HCT116 (cell line): ENCODE results near the gene CNTNAP2. TPM values are rescaled to one million over a fixed set of nuclear protein-coding genes. Genes with fewer than 3 reads are reported as not detected.
"Not testable (repeated sequence)": the region's sequence is repeated elsewhere in the genome, so short reads cannot be mapped to it uniquely, and the experiment has no call there.

Experiments
- ATAC-seq: fragments of 200-7000 bp; cut with Tn5 transposase; 2 replicates; pipeline ENCODE4 v1.9.1; 2020; ENCODE audit warnings: mild to moderate bottlenecking, moderate library complexity
- BruUV-seq: library from RNA; stranded (reverse); fragments of 400-500 nt; replicated peaks from 2 replicates; lab custom pipeline; 2021; lab: Mats Ljungman, UMichigan
- CTCF ChIA-PET: fragments of 300-600 bp; sonication (Branson Sonifier 250); formaldehyde crosslinking; loops from one replicate; lab custom pipeline; 2021; ENCODE audit warnings: antibody characterized with exemption; lab: Charles Lee
- POLR2A ChIA-PET: fragments of 300-600, 350-600 bp; sonication (Branson Sonifier 250); formaldehyde crosslinking; loops from one replicate; lab custom pipeline; 2021; ENCODE audit warnings: antibody characterized with exemption; lab: Charles Lee
- RAD21 ChIA-PET, 2 experiments: fragments of 300-600 bp; sonication (Branson Sonifier 250); formaldehyde crosslinking; loops; one replicate each; lab custom pipeline; 2023; ENCODE audit warnings: low total read pairs in 2 of 2; ENCODE audit not compliant: uncharacterized antibody in 2 of 2, unreplicated experiment in 2 of 2, low non-redundant PET in 1 of 2; lab: Charles Lee
- DNase-seq: peaks from one replicate; pipeline ENCODE4 v3.0.0-alpha.2; 2010; ENCODE audit warnings: low read depth, low spot score
- H2AFZ ChIP-seq: fragments of 200-600 bp; shearing (Covaris generic), sonication (generic); 2 replicates; pipeline ENCODE4 v1.6.1; 2017; ENCODE audit warnings: low read depth, mixed run types, mixed read lengths, antibody characterized with exemption, low read length; ENCODE audit not compliant: poor library complexity, severe bottlenecking
- H3K27ac ChIP-seq: 2 replicates; pipeline ENCODE4 v1.5.1; 2012; ENCODE audit warnings: low read depth, low read length
- H3K27me3 ChIP-seq: fragments of 200-600 bp; sonication (generic); 2 replicates; pipeline ENCODE4 v1.6.1; 2016; ENCODE audit warnings: mixed run types, low read length, mixed read lengths; ENCODE audit not compliant: insufficient read depth
- H3K36me3 ChIP-seq, 2 experiments: fragments of 200-500 bp in 1 of 2; fragments of 200-600 bp in 1 of 2; sonication (Bioruptor generic) in 1 of 2; sonication (generic) in 1 of 2; 2 replicates each; pipeline versions ENCODE4 v1.5.1 to v1.6.1; 2014 to 2016; ENCODE audit warnings: low read length in 2 of 2, inconsistent platforms in 1 of 2, mixed read lengths in 1 of 2, mixed run types in 1 of 2; ENCODE audit not compliant: insufficient read depth in 2 of 2, control insufficient read depth in 1 of 2
- H3K4me1 ChIP-seq, 2 experiments: fragments of 200-600 bp in 1 of 2; sonication (generic) in 1 of 2; 2 replicates each; pipeline versions ENCODE4 v1.5.1 to v1.6.1; 2012 to 2017; ENCODE audit warnings: low read length in 2 of 2, inconsistent platforms in 1 of 2, mild to moderate bottlenecking in 1 of 2, mixed read lengths in 1 of 2, mixed run types in 1 of 2, moderate library complexity in 1 of 2; ENCODE audit not compliant: insufficient read depth in 2 of 2, control insufficient read depth in 1 of 2
- H3K4me2 ChIP-seq: fragments of 200-600 bp; sonication (generic); 2 replicates; pipeline ENCODE4 v1.6.1; 2017; ENCODE audit warnings: mixed run types, low read length, mixed read lengths
- H3K4me3 ChIP-seq, 2 experiments: fragments of 200-600 bp in 1 of 2; sonication (generic) in 1 of 2; replicated peaks in 1 of 2; 2 replicates each; pipeline ENCODE4 v1.5.1; 2011 to 2016; ENCODE audit warnings: low read length in 2 of 2, control low read depth in 1 of 2, low read depth in 1 of 2, mild to moderate bottlenecking in 1 of 2, mixed read lengths in 1 of 2, mixed run types in 1 of 2
- H3K79me2 ChIP-seq: fragments of 200-600 bp; sonication (generic); 2 replicates; pipeline ENCODE4 v1.6.1; 2017; ENCODE audit warnings: mild to moderate bottlenecking, mixed run types, low read length, moderate library complexity, mixed read lengths; ENCODE audit not compliant: insufficient read depth
- H3K9ac ChIP-seq: fragments of 200-600 bp; sonication (generic); 2 replicates; pipeline ENCODE4 v1.6.1; 2016; ENCODE audit warnings: low read length, mixed read lengths
- H3K9me2 ChIP-seq: fragments of 200-600 bp; sonication (generic), shearing (Covaris generic); 2 replicates; pipeline ENCODE4 v1.6.1; 2017; ENCODE audit warnings: mixed run types, mild to moderate bottlenecking, moderate library complexity; ENCODE audit not compliant: insufficient read depth
- H3K9me3 ChIP-seq, 2 experiments: fragments of 200-500 bp in 1 of 2; fragments of 200-600 bp in 1 of 2; sonication (Bioruptor generic) in 1 of 2; sonication (generic) in 1 of 2; 2 replicates each; pipeline ENCODE4 v1.6.1; 2014 to 2017; ENCODE audit warnings: low read length in 2 of 2, mixed read lengths in 2 of 2, inconsistent platforms in 1 of 2, low read depth in 1 of 2, mild to moderate bottlenecking in 1 of 2, mixed run types in 1 of 2, moderate library complexity in 1 of 2; ENCODE audit not compliant: control insufficient read depth in 1 of 2, insufficient read depth in 1 of 2
- H4K20me1 ChIP-seq: fragments of 200-600 bp; sonication (generic), shearing (Covaris generic); 2 replicates; pipeline ENCODE4 v1.6.1; 2017; ENCODE audit warnings: mixed run types, mild to moderate bottlenecking, moderate library complexity; ENCODE audit not compliant: insufficient read depth
- POLR2A ChIP-seq: IDR thresholded peaks from 2 replicates; pipeline ENCODE4 v1.7.0; 2011; ENCODE audit warnings: borderline replicate concordance; ENCODE audit not compliant: insufficient read depth, insufficient read length; ENCODE audit errors: extremely low read depth
- ZFX ChIP-seq: fragments of 450-650 bp; IDR thresholded peaks from 2 replicates; pipeline ENCODE4 v1.6.1; 2017
- intact Hi-C: fragments of 100-400 bp; cut with micrococcal nuclease; formaldehyde crosslinking; loops from 2 replicates; pipeline ENCODE4 v1.10.0; 2022
- total RNA-seq: library from RNA; stranded (reverse); gene quantifications from one replicate; pipeline ENCODE4 v1.2.1, GENCODE V29; 2021; ENCODE audit not compliant: unreplicated experiment
- TF ChIP-seq, protein P1 (sequence below), 3 experiments: fragments of 200-600 bp in 1 of 3; sonication (generic) in 1 of 3; IDR thresholded peaks in 2 of 3; conservative IDR thresholded peaks in 1 of 3; 2 replicates each; pipeline ENCODE4 v1.5.1; 2012 to 2017; ENCODE audit warnings: low read depth in 2 of 3, low read length in 2 of 3, antibody characterized with exemption in 1 of 3, borderline replicate concordance in 1 of 3, control low read depth in 1 of 3, mild to moderate bottlenecking in 1 of 3, mixed read lengths in 1 of 3, mixed run types in 1 of 3, moderate library complexity in 1 of 3; ENCODE audit not compliant: insufficient read depth in 1 of 3

The CNTNAP2 gene
- total RNA-seq, 1 experiment from 2014 or later: 0.37 TPM

DNA sequence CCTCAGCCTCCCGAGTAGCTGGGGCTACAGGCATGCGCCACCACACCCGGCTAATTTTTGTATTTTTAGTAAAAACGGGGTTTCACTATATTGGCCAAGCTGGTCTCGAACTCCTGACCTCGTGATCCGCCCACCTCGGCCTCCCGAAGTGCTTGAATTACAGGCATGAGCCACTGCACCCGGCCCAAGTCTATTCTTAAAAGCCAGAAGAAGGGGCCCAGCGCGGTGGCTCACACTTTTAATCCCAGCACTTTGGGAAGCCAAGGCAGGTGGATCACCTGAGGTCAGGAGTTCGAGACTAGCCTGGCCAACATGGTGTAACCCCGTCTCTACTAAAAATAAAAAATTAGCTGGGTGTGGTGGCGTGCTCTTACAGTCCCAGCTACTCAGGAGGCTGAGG lies 2348.8 kb downstream of the CNTNAP2 start:
- POLR2A ChIA-PET, H3K9ac ChIP-seq, H3K36me3 ChIP-seq, H4K20me1 ChIP-seq, H3K4me2 ChIP-seq, intact Hi-C loops, H3K9me3 ChIP-seq, H3K27ac ChIP-seq, H3K27me3 ChIP-seq, BruUV-seq, DNase-seq, H3K4me3 ChIP-seq, ATAC-seq, H2AFZ ChIP-seq, RAD21 ChIA-PET, H3K9me2 ChIP-seq, H3K79me2 ChIP-seq, H3K4me1 ChIP-seq: not testable (repeated sequence)
- CTCF ChIA-PET: interaction anchor here (0.7 kb wide), 1 partner anchor 682 kb away, joined by 3 read pairs; the partner anchor contains the start of gene ZNF398

DNA sequence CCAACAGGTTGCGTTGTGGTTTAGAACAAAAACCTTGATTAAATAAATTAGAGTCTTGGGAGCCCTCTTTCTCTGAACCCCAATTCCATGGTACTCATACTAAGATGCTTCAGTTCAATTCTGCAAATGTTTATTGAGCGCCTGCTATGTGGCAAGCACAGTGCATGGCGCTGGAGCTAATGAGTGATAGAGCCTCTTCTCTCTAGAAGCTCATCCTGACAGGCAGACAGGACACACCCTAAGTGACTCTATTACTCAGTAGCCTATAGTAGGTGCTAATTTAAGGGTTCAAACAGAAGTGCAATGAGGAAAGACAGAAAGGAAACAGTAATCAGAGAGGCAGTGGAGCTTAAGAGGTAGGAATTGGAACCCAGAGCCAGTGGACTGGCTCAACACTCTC lies 2349.5 kb downstream of the CNTNAP2 start:
- no peak for ATAC-seq
- intact Hi-C loops: no loop called here

DNA sequence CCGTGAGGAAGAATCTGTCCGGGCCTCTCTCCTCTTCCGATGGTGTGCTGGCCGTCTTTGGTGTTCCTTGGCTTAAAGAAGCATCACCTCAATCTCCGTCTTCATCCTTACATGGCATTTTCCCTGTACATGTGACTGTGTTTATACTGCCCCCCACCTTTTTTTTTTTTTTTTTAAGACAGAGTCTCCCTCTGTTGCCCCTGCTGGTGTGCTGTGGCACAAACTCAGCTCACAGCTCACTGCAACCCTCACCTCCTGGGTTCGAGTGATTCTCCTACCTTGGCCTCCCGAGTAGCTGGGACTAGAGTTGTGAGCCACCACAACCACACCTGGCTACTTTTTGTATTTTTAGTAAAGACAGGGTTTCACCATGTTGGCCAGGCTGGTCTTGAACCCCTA lies 2352.1 kb downstream of the CNTNAP2 start:
- ATAC-seq: peak; percentile 61
- H3K36me3 ChIP-seq: no peaks in the 10 kb centered on the region
- no peaks in the 10 kb centered on the region for H3K27me3 ChIP-seq

More for the DNA sequence above, 2349.5 kb downstream of the CNTNAP2 start:
- ChIA-PET POLR2A (no interaction called here), CTCF (no interaction called here)
- no peaks in the 10 kb centered on the region for H4K20me1 ChIP-seq
- H2AFZ ChIP-seq: no peak overlapping the region
- H3K27me3 ChIP-seq: no peaks in the 10 kb centered on the region
- H3K9me3 ChIP-seq: no peaks in the 10 kb centered on the region
- no TSS peak for BruUV-seq
- no peak overlapping the region for H3K4me2 ChIP-seq
- no peak overlapping the region for H3K4me3 ChIP-seq
- H3K9me2 ChIP-seq: no peaks in the 10 kb centered on the region
- H3K9ac ChIP-seq: no peak overlapping the region
- no peak for DNase-seq
- no peak for TF ChIP-seq POLR2A
- TF ChIP-seq, all 23 proteins: peak for 0
- Histone ChIP-seq H3K36me3 (no peaks in the 10 kb centered on the region), H3K4me1 (no peaks in the 10 kb centered on the region), H3K79me2 (no peaks in the 10 kb centered on the region), H3K27ac (no peak overlapping the region)
- RAD21 ChIA-PET: no interaction called here

More for the DNA sequence above, 2352.1 kb downstream of the CNTNAP2 start:
- Histone ChIP-seq H3K27ac (no peak overlapping the region), H3K4me2 (no peak overlapping the region), H3K9me3 (no peaks in the 10 kb centered on the region), H3K4me3 (no peak overlapping the region), H2AFZ (no peak overlapping the region), H3K4me1 (peaks cover 0 to 5% of the 10 kb centered on the region in 2 experiments; a peak in 1 of 4 replicates), H3K79me2 (no peaks in the 10 kb centered on the region), H4K20me1 (no peaks in the 10 kb centered on the region), H3K9ac (no peak overlapping the region), H3K9me2 (no peaks in the 10 kb centered on the region)
- intact Hi-C loops: no loop called here
- RAD21 ChIA-PET: no interaction called here
- POLR2A ChIA-PET: no interaction called here
- CTCF ChIA-PET: no interaction called here
- TF ChIP-seq ZFX: no peak
- TF ChIP-seq, protein P1, sequence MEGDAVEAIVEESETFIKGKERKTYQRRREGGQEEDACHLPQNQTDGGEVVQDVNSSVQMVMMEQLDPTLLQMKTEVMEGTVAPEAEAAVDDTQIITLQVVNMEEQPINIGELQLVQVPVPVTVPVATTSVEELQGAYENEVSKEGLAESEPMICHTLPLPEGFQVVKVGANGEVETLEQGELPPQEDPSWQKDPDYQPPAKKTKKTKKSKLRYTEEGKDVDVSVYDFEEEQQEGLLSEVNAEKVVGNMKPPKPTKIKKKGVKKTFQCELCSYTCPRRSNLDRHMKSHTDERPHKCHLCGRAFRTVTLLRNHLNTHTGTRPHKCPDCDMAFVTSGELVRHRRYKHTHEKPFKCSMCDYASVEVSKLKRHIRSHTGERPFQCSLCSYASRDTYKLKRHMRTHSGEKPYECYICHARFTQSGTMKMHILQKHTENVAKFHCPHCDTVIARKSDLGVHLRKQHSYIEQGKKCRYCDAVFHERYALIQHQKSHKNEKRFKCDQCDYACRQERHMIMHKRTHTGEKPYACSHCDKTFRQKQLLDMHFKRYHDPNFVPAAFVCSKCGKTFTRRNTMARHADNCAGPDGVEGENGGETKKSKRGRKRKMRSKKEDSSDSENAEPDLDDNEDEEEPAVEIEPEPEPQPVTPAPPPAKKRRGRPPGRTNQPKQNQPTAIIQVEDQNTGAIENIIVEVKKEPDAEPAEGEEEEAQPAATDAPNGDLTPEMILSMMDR (IDR thresholded peaks at IDR 0.05 in 2 of 3, conservative IDR thresholded peaks at IDR 0.05 in 1 of 3; ENCODE audit: borderline replicate concordance in 1 of 3, insufficient read depth in 1 of 3, low read depth in 2 of 3, low read length in 2 of 3): peak in 1 of 3 experiments; percentile 29; a peak in 2 of 6 replicates
- no peak for DNase-seq
- no TSS peak for BruUV-seq
